GM20431 (cell line): ENCODE results near the gene DNAJC1.
"Not testable (repeated sequence)": the region's sequence is repeated elsewhere in the genome, so short reads cannot be mapped to it uniquely, and the experiment has no call there.

Experiments
- in situ Hi-C: fragments of 300-500 bp; cut with MseI, MboI; formaldehyde crosslinking; loops from one replicate; pipeline ENCODE4 v1.15.0; 2020; ENCODE audit warnings: low sequenced_read_pairs; ENCODE audit not compliant: unreplicated experiment

DNAJC1 gene

DNA sequence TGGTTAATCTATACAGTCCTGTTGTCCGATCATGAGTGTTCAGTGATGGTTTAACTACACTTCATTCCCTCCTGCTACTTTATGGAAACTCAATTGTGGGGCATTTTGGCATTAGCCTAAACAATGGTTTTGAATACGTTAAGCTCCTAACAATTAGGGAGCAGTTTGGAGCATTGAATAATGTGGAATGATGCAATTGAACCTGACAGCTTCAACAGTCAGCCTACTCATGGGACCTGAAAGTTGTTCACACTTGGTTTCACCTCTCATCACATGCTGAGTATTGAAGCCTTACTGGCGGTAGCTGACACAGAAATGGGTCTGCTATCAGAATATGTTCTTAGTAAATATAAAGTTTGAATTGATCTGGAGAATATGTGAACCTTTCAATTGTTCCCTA lies 283.4 kb downstream of the DNAJC1 start:
- in situ Hi-C loops = no loop called here

- in situ Hi-C loops = no loop called here
These were observed 284.0 kb downstream of the DNAJC1 start for GRCh38 chr10:21719502-21719901.

- in situ Hi-C loops = not testable (repeated sequence)
These were observed 286.0 kb downstream of the DNAJC1 start for GRCh38 chr10:21717437-21718054.

DNA sequence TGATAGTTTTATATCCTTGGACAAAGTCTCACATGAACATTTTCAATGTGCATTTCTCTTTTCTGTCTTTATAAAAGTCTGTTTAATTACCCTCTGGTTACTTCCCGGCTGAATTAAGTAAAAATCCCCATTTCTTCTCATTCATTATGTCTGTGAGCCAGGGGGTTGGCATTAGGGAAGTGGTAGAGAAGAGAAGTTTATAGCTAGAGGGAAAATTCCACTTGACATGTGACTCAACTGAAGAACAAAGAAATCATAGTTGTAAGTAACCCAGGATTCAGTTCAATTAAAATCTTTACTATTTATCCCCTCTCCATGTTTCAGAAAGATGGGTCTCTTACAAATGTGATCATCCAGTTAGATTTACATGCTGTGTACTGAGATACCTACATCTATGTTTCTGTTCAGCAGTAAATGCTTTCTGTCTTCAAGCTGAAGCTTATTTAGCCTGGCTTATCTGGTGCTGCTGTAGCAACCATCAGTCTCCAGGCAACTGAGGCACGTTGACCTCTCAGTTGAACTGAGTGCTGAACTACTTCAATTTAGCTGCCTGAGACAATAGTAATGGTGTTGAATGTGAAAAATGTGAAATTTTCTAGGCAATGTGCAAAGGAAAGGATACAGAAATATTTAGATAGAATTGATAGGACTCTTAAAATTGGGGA lies 287.9 kb downstream of the DNAJC1 start:
- in situ Hi-C loops = no loop called here

GRCh38 chr10:21712975-21713374 lies 290.6 kb downstream of the DNAJC1 start:
- in situ Hi-C loops = no loop called here

- in situ Hi-C loops = no loop called here
These were observed 296.0 kb downstream of the DNAJC1 start for GRCh38 chr10:21707498-21707897.
